NOMO-1 treated with DMSO at 0.1 percent for 48 hours (cell line): ENCODE results near the gene NT5DC3.

Experiments used
- DNase-seq: peaks from one replicate; lab custom pipeline; 2025; ENCODE audit not compliant: unreplicated experiment; lab: John Stamatoyannopoulos, UW

The NT5DC3 gene

GRCh38 chr12:103833095-103833775 lies 7.8 kb downstream of the NT5DC3 start:
- peak; percentile 69 for DNase-seq

- peak; percentile 61 for DNase-seq
Observed at GRCh38 chr12:103832048-103832997, 8.7 kb downstream of the NT5DC3 start.

DNA sequence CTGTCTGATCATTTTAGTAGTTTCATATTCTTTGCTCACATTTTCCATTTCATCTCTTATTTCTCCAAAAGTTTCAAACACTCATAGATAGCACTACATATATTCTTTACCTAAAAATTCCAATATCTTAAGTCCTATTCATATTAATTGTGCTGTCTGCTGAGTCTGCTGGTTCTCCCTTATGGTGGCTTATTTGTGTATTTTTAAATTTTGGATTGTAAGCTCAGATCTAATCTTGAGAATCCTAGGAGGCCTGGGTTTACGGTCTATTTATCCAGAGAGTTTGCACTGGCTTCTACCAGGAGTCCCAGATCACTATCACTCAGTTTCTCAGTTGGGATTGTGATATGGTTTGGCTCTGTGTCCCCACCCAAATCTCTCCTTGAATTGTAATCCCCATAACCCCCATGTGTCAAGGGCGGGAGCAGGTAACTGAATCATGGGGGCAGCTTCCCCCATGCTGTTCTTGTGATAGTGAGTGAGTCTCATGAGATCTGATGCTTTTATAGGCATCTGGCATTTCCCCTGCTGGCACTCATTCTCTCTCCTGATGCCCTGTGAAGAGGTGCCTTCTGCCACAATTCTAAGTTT lies 10.2 kb downstream of the NT5DC3 start:
- no peak for DNase-seq

- no peak for DNase-seq
Observed at GRCh38 chr12:103830025-103830725, 10.9 kb downstream of the NT5DC3 start.

DNA sequence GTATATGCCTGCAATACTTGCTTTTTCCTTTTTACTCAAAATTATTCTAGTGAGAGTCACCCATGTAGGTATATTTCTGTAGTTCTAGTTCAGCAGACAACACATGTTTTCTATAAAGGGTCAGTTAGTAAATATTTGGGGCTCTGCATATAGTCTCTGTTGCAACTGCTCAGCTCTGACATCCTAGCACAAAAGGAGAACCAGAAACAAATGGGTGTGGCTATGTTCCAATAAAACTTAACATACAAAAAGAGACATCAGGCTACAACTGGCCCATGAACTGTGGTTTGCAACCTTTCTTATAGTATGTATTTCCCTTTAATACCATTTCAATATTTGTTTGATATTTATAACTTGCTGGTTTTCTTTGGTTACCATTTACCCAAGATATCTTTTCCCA lies 11.9 kb downstream of the NT5DC3 start:
- peak; percentile 92 for DNase-seq

- DNase-seq: peak; percentile 36
Observed at GRCh38 chr12:103827911-103828391, 13.1 kb downstream of the NT5DC3 start.

DNA sequence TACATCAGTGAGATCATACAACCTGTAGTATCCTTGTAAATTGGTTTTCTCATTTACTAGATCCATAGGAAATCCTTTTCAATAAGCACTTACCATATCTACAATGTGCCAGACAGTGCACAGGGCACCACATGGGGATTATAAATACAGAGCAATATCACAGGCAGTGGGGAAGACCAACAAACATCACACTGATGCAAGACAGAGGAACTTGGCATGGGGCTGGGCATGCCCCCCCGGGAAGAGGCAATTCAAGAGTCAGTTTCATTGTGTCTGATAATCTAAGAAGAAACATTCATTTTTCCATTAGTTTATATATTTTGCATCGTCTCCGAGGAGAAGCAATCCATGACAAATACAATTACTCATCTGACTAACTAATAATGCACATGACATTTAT lies 16.2 kb downstream of the NT5DC3 start:
- DNase-seq: no peak

- DNase-seq: no peak
Observed at GRCh38 chr12:103824290-103824689, 16.7 kb downstream of the NT5DC3 start.

DNA sequence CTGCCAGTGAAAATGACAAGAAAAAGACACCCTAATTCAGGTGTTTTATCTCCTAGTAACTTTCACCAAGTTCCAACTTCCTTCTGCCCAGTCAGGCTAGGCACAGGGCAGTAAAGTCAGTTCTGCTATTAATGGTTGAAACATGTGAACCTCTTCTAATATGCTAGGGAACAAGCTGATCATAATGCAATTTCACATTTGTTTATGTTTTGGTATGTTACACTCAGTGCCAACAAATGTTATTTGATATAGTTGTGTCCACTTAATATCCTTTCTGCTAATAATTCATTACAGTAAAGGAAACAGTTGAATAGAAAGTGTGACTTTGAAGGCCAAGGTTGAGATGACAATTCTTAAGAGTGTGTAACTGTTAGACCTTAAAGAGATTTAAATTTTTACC lies 17.2 kb downstream of the NT5DC3 start:
- DNase-seq: no peak

- DNase-seq: no peak
Observed at GRCh38 chr12:103821773-103822172, 19.3 kb downstream of the NT5DC3 start.

GRCh38 chr12:103820881-103821489 lies 20.0 kb downstream of the NT5DC3 start:
- no peak for DNase-seq

DNA sequence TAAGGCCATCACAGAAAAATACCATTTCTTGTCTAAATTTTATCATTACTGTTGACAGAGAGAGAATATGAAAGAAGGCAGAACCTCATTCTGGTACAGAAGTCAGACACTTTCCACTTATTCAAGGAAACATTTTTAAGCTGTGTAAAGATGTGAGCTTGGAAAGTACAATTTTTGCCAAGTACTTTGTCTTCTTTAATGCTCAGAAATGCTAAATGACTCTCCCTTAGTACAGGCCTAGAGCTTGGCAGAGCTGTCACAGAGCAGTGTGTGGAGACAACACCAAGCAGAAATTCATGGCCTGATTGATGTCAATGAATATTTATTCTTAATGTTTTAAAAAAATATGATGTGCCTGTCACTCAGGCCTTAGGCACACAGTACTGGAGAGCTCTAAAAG lies 20.7 kb downstream of the NT5DC3 start:
- DNase-seq: no peak

- DNase-seq: no peak
Observed at GRCh38 chr12:103819892-103820291, 21.1 kb downstream of the NT5DC3 start.

- DNase-seq: no peak
Observed at GRCh38 chr12:103819312-103819711, 21.7 kb downstream of the NT5DC3 start.

GRCh38 chr12:103817791-103818190 lies 23.2 kb downstream of the NT5DC3 start:
- no peak for DNase-seq

DNA sequence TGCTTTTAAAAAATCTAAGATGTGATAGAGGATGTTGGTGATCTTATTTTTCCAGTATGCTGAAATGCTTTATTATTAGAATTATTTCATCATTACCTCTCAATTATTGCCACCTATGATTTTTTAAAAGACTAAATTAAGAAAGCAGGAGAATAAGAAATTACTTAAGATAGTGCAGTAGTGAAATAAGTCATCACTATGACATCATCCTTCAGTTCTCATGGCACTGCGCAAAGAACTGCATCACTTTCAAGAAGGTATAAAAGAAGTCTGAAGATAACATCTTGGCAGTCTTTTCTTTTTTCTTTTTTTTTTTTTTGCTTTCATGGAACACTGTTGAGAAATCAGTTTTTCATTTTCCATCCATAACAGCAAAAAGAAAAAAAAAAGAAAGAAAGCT lies 24.4 kb downstream of the NT5DC3 start:
- no peak for DNase-seq

GRCh38 chr12:103814436-103814835 lies 26.6 kb downstream of the NT5DC3 start:
- no peak for DNase-seq

DNA sequence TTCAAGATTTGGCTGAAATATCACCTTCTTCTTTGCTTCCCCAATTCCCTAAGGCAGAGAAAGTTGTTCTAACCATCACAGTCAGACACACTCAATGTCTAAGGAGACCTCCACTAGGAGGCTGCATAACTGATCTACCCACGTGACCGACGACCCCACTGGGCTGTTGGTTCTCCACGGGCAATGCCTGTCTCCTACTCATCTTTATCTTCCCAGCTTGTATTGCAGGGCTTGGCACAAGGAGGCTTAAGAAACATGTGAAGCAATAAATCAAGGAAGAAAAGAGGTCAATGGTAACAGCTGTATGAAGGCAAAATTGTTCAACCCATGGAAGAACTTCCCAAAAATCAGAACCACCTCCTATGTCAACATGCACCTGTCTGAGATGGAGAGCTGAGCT lies 27.1 kb downstream of the NT5DC3 start:
- no peak for DNase-seq

GRCh38 chr12:103813426-103813825 lies 27.6 kb downstream of the NT5DC3 start:
- no peak for DNase-seq

- no peak for DNase-seq
Observed at GRCh38 chr12:103812789-103813188, 28.2 kb downstream of the NT5DC3 start.

DNA sequence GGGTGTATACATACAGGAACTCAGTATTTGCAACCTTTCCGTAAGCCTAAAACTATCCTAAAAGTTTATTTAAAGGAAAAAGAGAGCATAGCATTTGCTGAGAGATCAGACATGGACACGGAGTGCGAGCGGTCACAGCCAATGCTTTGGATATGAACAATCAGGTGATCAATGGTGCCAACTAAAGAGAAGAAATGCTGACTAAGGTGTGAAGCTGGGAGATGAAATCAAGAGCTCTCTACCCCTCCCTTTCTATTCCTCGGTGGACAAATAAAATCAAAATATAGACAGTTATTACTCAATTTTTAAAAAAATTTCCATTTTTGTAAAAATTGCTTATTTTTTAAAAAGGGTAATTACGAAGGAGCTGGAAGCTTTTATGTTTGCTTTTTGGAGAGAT lies 29.2 kb downstream of the NT5DC3 start:
- no peak for DNase-seq
